ENCODE data around the gene FKBP9.

FKBP9 gene

GRCh38 chr7:33012364-33012763 lies 55.1 kb downstream of the FKBP9 start:
- DNase-seq = no peak

GRCh38 chr7:33024189-33024757 lies 67.0 kb downstream of the FKBP9 start:
- no peak for DNase-seq

GRCh38 chr7:33035776-33036175 lies 78.5 kb downstream of the FKBP9 start:
- no peak for DNase-seq

GRCh38 chr7:33038639-33039038 lies 81.4 kb downstream of the FKBP9 start:
- DNase-seq = no peak

- DNase-seq = peak in 3 of 4 experiments; percentile 8 to 62 (median 50)
Measured at GRCh38 chr7:33039257-33039902, 82.1 kb downstream of the FKBP9 start.

GRCh38 chr7:33039903-33040292 lies 82.7 kb downstream of the FKBP9 start:
- no peak for DNase-seq

GRCh38 chr7:33040803-33041516 lies 83.7 kb downstream of the FKBP9 start:
- peak; percentile 49 to 64 (median 60) for DNase-seq

- no peak for DNase-seq
Measured at GRCh38 chr7:33041631-33042428, 84.6 kb downstream of the FKBP9 start.

- no peak for DNase-seq
Measured at GRCh38 chr7:33043501-33044400, 86.5 kb downstream of the FKBP9 start.

- DNase-seq = no peak
Measured at GRCh38 chr7:33044401-33044718, 87.1 kb downstream of the FKBP9 start.

- DNase-seq = no peak
Measured at GRCh38 chr7:33044986-33045385, 87.7 kb downstream of the FKBP9 start.

GRCh38 chr7:33048257-33048656 lies 91.0 kb downstream of the FKBP9 start:
- no peak for DNase-seq

GRCh38 chr7:33048704-33049103 lies 91.5 kb downstream of the FKBP9 start:
- DNase-seq = no peak

GRCh38 chr7:33050535-33051318 lies 93.5 kb downstream of the FKBP9 start:
- peak; percentile 43 to 78 (median 66) for DNase-seq

- DNase-seq = no peak
Measured at GRCh38 chr7:33053721-33054120, 96.5 kb downstream of the FKBP9 start.

- peak in 2 of 4 experiments; percentile 25 to 32 for DNase-seq
Measured at GRCh38 chr7:33054261-33054964, 97.2 kb downstream of the FKBP9 start.

- no peak for DNase-seq
Measured at GRCh38 chr7:33055158-33055557, 97.9 kb downstream of the FKBP9 start.

Data from suppressor macrophage (primary cell).